Uterus (tissue), 4 donors: ENCODE data around the gene ZCRB1. TPM values are rescaled to one million over a fixed set of nuclear protein-coding genes. Genes with fewer than 3 reads are reported as not detected.
"Not testable (repeated sequence)": the region's sequence is repeated elsewhere in the genome, so short reads cannot be mapped to it uniquely, and the experiment has no call there.

Experiments used
- DNase-seq, 2 donors: peaks; one replicate each; pipeline ENCODE4 v3.0.0-alpha.2; 2019 to 2020
- H3K27ac ChIP-seq, 2 donors: fragments of 200-600 bp; sonication (generic); 1 replicate in 1 of 2; 2 replicates in 1 of 2; pipeline ENCODE4 v1.5.1; 2016 to 2018
- H3K27me3 ChIP-seq, 2 donors: fragments of 200-600 bp; sonication (generic); one replicate each; pipeline ENCODE4 v1.5.1; 2018 to 2019; ENCODE audit warnings: control low read depth in 1 of 2
- H3K36me3 ChIP-seq, 2 donors: fragments of 200-600 bp; sonication (generic); one replicate each; pipeline ENCODE4 v1.5.1; 2019; ENCODE audit warnings: control low read depth in 1 of 2
- H3K4me1 ChIP-seq, 2 donors: fragments of 200-600 bp; sonication (generic); one replicate each; pipeline ENCODE4 v1.5.1; 2018 to 2019; ENCODE audit warnings: control low read depth in 1 of 2
- H3K4me3 ChIP-seq, 2 donors: fragments of 200-600 bp; sonication (generic); 1 replicate in 1 of 2; 2 replicates in 1 of 2; pipeline ENCODE4 v1.5.1; 2018 to 2019; ENCODE audit warnings: mild to moderate bottlenecking in 1 of 2
- H3K9me3 ChIP-seq, 2 donors: fragments of 200-600 bp; sonication (generic); one replicate each; pipeline ENCODE4 v1.5.1; 2019; ENCODE audit warnings: control low read depth in 1 of 2
- POLR2A ChIP-seq, 2 donors: fragments of 450-650 bp; IDR thresholded peaks; one replicate each; pipeline ENCODE4 v1.6.1; 2016; ENCODE audit warnings: antibody characterized with exemption in 2 of 2, mild to moderate bottlenecking in 1 of 2, moderate library complexity in 1 of 2
- intact Hi-C: fragments of 100-400 bp; cut with DNase I; formaldehyde crosslinking; loops from one replicate; pipeline ENCODE4 v1.15.1; 2023; ENCODE audit warnings: low total_unique reads
- total RNA-seq, 4 donors: library from RNA; depleted of rRNA in 3 of 4; stranded (reverse); fragments of >200 nt in 3 of 4; gene quantifications; one replicate each; pipeline versions ENCODE4 v1.1.0 to v1.2.4, GENCODE V29; 2014 to 2023
- TF ChIP-seq, protein P1 (sequence below), 4 experiments: fragments of 200-600 bp in 2 of 4; fragments of 450-650 bp in 2 of 4; sonication (generic) in 2 of 4; IDR thresholded peaks; one replicate each; pipeline ENCODE4 v1.5.1; 2016 to 2019; ENCODE audit warnings: antibody characterized with exemption in 4 of 4, mild to moderate bottlenecking in 2 of 4, moderate library complexity in 1 of 4
- donor health status: DM: yes; HTN: yes; CAD: no.

The ZCRB1 gene
- total RNA-seq, 4 donors from 2014 or later = 19.8 to 44.1 (median 29.4) TPM

DNA sequence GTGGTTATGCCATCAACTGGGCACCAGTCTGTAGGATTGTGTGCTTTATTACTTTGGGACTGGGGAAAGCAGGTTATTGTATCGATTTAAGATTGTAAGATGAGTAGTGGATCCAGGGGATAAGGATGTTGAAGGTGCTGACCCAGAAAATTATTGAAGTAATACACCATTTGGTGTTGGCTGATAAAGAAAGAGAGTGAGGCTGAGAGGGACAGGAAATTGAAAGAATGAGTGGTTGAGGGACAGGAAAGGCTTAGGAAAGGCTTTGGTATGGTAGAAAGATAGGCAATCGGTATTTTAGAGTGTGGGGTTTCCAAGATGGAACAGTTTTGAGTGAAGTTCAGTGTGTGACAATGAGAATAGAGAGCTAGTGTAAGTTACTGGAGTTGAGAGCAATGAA, 12.4 kb upstream of the ZCRB1 start:
- H3K27ac ChIP-seq = no peak overlapping the region
- intact Hi-C loops = no loop called here
- no peak overlapping the region for H3K4me3 ChIP-seq
- no peaks in the 10 kb centered on the region for H3K9me3 ChIP-seq
- no peak for DNase-seq
- no peaks in the 10 kb centered on the region for H3K27me3 ChIP-seq
- TF ChIP-seq POLR2A (IDR thresholded peaks at IDR 0.05) = no peak
- TF ChIP-seq, protein P1, sequence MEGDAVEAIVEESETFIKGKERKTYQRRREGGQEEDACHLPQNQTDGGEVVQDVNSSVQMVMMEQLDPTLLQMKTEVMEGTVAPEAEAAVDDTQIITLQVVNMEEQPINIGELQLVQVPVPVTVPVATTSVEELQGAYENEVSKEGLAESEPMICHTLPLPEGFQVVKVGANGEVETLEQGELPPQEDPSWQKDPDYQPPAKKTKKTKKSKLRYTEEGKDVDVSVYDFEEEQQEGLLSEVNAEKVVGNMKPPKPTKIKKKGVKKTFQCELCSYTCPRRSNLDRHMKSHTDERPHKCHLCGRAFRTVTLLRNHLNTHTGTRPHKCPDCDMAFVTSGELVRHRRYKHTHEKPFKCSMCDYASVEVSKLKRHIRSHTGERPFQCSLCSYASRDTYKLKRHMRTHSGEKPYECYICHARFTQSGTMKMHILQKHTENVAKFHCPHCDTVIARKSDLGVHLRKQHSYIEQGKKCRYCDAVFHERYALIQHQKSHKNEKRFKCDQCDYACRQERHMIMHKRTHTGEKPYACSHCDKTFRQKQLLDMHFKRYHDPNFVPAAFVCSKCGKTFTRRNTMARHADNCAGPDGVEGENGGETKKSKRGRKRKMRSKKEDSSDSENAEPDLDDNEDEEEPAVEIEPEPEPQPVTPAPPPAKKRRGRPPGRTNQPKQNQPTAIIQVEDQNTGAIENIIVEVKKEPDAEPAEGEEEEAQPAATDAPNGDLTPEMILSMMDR (IDR thresholded peaks at IDR 0.05) = no peak
- H3K36me3 ChIP-seq = no peaks in the 10 kb centered on the region
- H3K4me1 ChIP-seq = no peaks in the 10 kb centered on the region

DNA sequence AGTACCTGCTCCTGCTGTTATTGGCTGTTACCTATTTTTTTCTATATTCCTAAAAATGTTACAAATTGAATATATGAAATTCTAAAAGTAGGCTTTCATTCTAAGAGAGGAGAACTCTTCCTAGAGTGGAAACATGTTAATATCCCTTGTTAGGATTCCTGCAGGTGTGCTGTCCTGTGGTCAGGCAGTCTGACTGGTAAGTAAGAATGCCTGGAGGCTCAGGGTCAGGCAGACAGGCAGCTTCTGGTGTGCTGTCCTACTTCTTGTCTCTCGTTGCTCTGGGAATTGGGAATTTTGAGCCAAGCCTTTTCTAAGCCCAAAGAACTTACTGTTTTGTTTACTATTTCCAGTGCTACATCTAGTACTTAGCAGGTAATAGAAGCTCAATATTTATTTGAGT, 10.4 kb upstream of the ZCRB1 start:
- Histone ChIP-seq H3K4me3 (no peak overlapping the region), H3K4me1 (no peaks in the 10 kb centered on the region), H3K9me3 (no peaks in the 10 kb centered on the region), H3K27ac (no peak overlapping the region), H3K27me3 (no peaks in the 10 kb centered on the region), H3K36me3 (no peaks in the 10 kb centered on the region)
- intact Hi-C loops = no loop called here
- no peak for DNase-seq
- TF ChIP-seq POLR2A (IDR thresholded peaks at IDR 0.05) = no peak
- TF ChIP-seq, protein P1 (IDR thresholded peaks at IDR 0.05) = no peak

DNA sequence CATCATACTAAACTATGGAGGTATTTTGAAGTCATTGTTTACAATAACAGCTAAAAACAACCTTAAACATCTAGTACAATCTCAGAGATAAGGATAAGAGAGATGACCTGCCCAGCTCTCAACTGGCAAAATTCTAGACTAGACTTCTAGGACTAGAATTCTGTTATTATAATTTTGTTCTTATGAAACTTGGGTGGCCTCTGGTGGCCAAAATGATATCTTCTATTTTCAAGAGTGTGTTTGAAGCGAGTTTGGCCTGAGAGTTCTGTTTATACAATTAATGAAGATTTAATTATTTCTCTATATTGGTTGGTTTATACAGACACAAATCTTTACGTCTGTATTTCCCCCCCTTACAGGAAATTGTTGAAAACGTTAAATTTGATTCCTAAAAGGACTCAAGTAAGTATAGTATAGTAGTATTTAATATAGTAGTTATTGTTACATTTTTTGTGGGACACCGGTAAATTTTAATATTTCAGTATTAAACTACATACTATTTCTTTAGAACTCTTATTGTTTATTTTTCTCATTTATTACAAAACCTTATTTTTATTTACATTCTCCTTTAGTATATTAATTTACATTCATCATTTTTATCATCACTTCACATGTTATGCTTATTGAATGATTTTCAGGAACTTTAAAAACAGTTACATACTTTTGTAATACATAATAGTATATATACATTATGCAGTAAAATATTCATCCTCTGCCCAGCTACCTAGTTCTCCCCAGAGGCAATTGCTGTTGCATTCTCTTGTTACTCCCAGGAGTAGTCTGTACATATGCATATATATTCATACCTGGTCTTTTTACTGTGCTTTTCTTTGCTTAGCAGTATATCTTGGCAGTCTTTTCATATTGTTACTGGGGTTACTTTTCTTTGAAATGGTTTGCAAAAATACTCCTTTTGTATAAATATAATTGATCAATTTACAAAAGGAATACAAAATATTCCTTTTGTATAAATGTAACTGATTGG, 6.7 kb upstream of the ZCRB1 start:
- Histone ChIP-seq H3K4me1 (no peaks in the 10 kb centered on the region), H3K9me3 (no peaks in the 10 kb centered on the region), H3K4me3 (no peak overlapping the region), H3K36me3 (no peaks in the 10 kb centered on the region), H3K27ac (no peak overlapping the region), H3K27me3 (no peaks in the 10 kb centered on the region)
- DNase-seq = peak in 1 of 2 donors; percentile 28
- intact Hi-C loops = loop anchor here (5.0 kb wide), 1 partner anchor 205 kb away; no protein-coding TSS in a partner anchor
- no peak for TF ChIP-seq POLR2A (IDR thresholded peaks at IDR 0.05)
- TF ChIP-seq, protein P1 (IDR thresholded peaks at IDR 0.05) = peak; percentile 55 to 62 (median 62)

DNA sequence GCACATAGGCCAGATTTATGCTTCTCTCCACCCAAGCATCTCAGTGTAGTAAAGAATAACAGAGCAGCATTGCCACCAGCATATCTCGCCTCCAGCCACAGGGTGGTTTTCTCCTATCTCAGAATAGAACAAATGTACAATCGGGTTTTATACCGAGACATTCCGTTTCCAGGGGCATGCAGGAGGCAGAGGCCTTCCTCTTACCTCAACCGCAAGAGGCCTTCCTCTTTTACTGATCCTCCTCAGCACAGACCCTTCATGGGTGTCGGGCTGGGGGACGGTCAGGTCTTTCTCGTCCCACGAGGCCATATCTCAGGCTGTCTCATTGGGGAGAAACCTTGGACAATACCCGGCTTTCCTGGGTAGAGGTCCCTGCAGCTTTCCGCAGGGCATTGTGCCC, 4.2 kb upstream of the ZCRB1 start:
- intact Hi-C loops = loop anchor here (5.0 kb wide), 1 partner anchor 203 kb away; no protein-coding TSS in a partner anchor
- H3K27ac ChIP-seq, DNase-seq, H3K4me1 ChIP-seq, H3K4me3 ChIP-seq, H3K27me3 ChIP-seq, H3K36me3 ChIP-seq, H3K9me3 ChIP-seq: not testable (repeated sequence)

- H3K9me3 ChIP-seq = no peaks in the 10 kb centered on the region
- H3K4me3 ChIP-seq = peak overlapping the region in 1 of 2 donors; percentile 78
- H3K27ac ChIP-seq = no peak overlapping the region
- TF ChIP-seq, protein P1 (IDR thresholded peaks at IDR 0.05) = no peak
- no peak for TF ChIP-seq POLR2A (IDR thresholded peaks at IDR 0.05)
- H3K27me3 ChIP-seq = no peaks in the 10 kb centered on the region
- no peaks in the 10 kb centered on the region for H3K4me1 ChIP-seq
- H3K36me3 ChIP-seq = no peaks in the 10 kb centered on the region
- intact Hi-C loops = no loop called here
- DNase-seq = no peak
Observed at GRCh38 chr12:42327227-42327590, 1.3 kb upstream of the ZCRB1 start.
